ENCODE measurements around the gene HNRNPDL. TPM values are rescaled to one million over a fixed set of nuclear protein-coding genes. Genes with fewer than 3 reads are reported as not detected.

HNRNPDL gene
- total RNA-seq, 4 donors from 2014 or later = 135 to 227 (median 154) TPM

- intact Hi-C loops (cut with DNase I) = no loop called here
- no peaks in the 10 kb centered on the region for H3K9me3 ChIP-seq
- 80% methylated on average over 2 of the region's 2 CpGs for WGBS
- no peak overlapping the region for H3K4me3 ChIP-seq
- TF ChIP-seq CTCF (IDR thresholded peaks at IDR 0.05) = no peak
- TF ChIP-seq POLR2A (IDR thresholded peaks at IDR 0.05; ENCODE audit: low read depth) = no peak
- TF ChIP-seq POLR2AphosphoS5 (IDR thresholded peaks at IDR 0.05) = no peak
- TF ChIP-seq EP300 (IDR thresholded peaks at IDR 0.05) = no peak
- H3K36me3 ChIP-seq = peaks cover 0 to 7% (median 1%) of the 10 kb centered on the region in 4 donors
- no peaks in the 10 kb centered on the region for H3K27me3 ChIP-seq
- H3K4me1 ChIP-seq = peaks cover 3 to 14% (median 5%) of the 10 kb centered on the region in 4 donors
- DNase-seq (ENCODE audit: extremely low spot score) = peak; percentile 14
- no peak overlapping the region for H3K27ac ChIP-seq (replicated peaks in 1 of 4)
These were observed 47.5 kb downstream of the HNRNPDL start for GRCh38 chr4:82382751-82383150.

GRCh38 chr4:82381661-82382296, 48.5 kb downstream of the HNRNPDL start:
- H3K4me1 ChIP-seq = peaks cover 3 to 14% (median 11%) of the 10 kb centered on the region in 4 donors
- peaks cover 0 to 7% (median 1%) of the 10 kb centered on the region in 4 donors for H3K36me3 ChIP-seq
- H3K9me3 ChIP-seq = no peaks in the 10 kb centered on the region
- TF ChIP-seq CTCF (IDR thresholded peaks at IDR 0.05) (no peak), POLR2AphosphoS5 (IDR thresholded peaks at IDR 0.05) (no peak), POLR2A (IDR thresholded peaks at IDR 0.05; ENCODE audit: low read depth) (no peak), EP300 (IDR thresholded peaks at IDR 0.05) (no peak)
- intact Hi-C loops (cut with DNase I) = no loop called here
- H3K27me3 ChIP-seq = no peaks in the 10 kb centered on the region
- DNase-seq (ENCODE audit: extremely low spot score) = peak; percentile 12
- no peak overlapping the region for H3K27ac ChIP-seq (replicated peaks in 1 of 4)
- H3K4me3 ChIP-seq = no peak overlapping the region
- 70% methylated on average over 2 of the region's 2 CpGs for WGBS

GRCh38 chr4:82381235-82381634, 49.0 kb downstream of the HNRNPDL start:
- intact Hi-C loops (cut with DNase I) = no loop called here
- peak; percentile 34 for DNase-seq (ENCODE audit: extremely low spot score)
- H3K4me3 ChIP-seq = no peak overlapping the region
- H3K9me3 ChIP-seq = no peaks in the 10 kb centered on the region
- H3K36me3 ChIP-seq = peaks cover 0 to 7% (median 1%) of the 10 kb centered on the region in 4 donors
- no peak overlapping the region for H3K27ac ChIP-seq (replicated peaks in 1 of 4)
- 100% methylated on average over 3 of the region's 3 CpGs for WGBS
- peaks cover 6 to 15% (median 13%) of the 10 kb centered on the region in 4 donors for H3K4me1 ChIP-seq
- H3K27me3 ChIP-seq = no peaks in the 10 kb centered on the region
- TF ChIP-seq CTCF (IDR thresholded peaks at IDR 0.05) (no peak), POLR2AphosphoS5 (IDR thresholded peaks at IDR 0.05) (no peak), EP300 (IDR thresholded peaks at IDR 0.05) (no peak), POLR2A (IDR thresholded peaks at IDR 0.05; ENCODE audit: low read depth) (no peak)

GRCh38 chr4:82380831-82381230, 49.4 kb downstream of the HNRNPDL start:
- H3K36me3 ChIP-seq = peaks cover 0 to 7% (median 1%) of the 10 kb centered on the region in 4 donors
- H3K27ac ChIP-seq (replicated peaks in 1 of 4) = no peak overlapping the region
- 88% methylated on average over 3 of the region's 4 CpGs for WGBS
- no peak overlapping the region for H3K4me3 ChIP-seq
- H3K27me3 ChIP-seq = no peaks in the 10 kb centered on the region
- DNase-seq (ENCODE audit: extremely low spot score) = no peak
- H3K9me3 ChIP-seq = no peaks in the 10 kb centered on the region
- H3K4me1 ChIP-seq = peaks cover 10 to 19% (median 17%) of the 10 kb centered on the region in 4 donors
- TF ChIP-seq CTCF (IDR thresholded peaks at IDR 0.05) (no peak), POLR2A (IDR thresholded peaks at IDR 0.05; ENCODE audit: low read depth) (no peak), POLR2AphosphoS5 (IDR thresholded peaks at IDR 0.05) (no peak), EP300 (IDR thresholded peaks at IDR 0.05) (no peak)
- intact Hi-C loops (cut with DNase I) = no loop called here

Data from esophagus muscularis mucosa (tissue), 4 donors.